Endometrial microvascular endothelial cells (primary cell): ENCODE results near the gene KBTBD12. TPM values are rescaled to one million over a fixed set of nuclear protein-coding genes. Genes with fewer than 3 reads are reported as not detected.
"Not testable (repeated sequence)": the region's sequence is repeated elsewhere in the genome, so short reads cannot be mapped to it uniquely, and the experiment has no call there.

ENCODE experiments used
- in situ Hi-C: cut with HindIII; loops from 2 replicates; pipeline ENCODE4 v1.10.0; 2017; ENCODE audit warnings: low sequenced_read_pairs, low pct_unique_long_range_greater_than_20kb; ENCODE audit errors: inconsistent ontology term
- total RNA-seq: library from RNA; depleted of rRNA; stranded (reverse); fragments of >200 nt; gene quantifications from one replicate; pipeline ENCODE4 v1.2.3, GENCODE V29; 2015; ENCODE audit errors: inconsistent ontology term

KBTBD12 gene
- total RNA-seq, 1 donor from 2014 or later: not detected

DNA sequence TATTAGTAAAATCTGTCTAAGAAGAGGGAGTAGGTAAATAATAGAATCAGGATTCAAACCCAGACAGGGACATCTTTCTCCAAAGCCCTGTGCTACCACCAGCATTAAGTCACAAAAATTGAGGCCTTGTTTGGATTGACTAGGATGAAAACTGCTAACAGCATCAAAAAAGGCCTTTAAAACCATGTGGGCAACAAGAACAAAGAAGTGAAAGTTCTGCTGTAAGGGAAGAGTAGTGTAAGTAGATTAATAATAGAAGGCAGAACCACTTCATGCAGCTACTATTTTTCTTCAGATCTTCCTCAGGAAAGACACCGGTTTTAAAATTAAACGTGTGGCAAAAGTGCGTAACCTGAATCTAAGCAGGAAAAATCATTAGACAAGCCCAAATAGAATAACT is 15.3 kb upstream of the KBTBD12 start:
- in situ Hi-C loops: no loop called here

DNA sequence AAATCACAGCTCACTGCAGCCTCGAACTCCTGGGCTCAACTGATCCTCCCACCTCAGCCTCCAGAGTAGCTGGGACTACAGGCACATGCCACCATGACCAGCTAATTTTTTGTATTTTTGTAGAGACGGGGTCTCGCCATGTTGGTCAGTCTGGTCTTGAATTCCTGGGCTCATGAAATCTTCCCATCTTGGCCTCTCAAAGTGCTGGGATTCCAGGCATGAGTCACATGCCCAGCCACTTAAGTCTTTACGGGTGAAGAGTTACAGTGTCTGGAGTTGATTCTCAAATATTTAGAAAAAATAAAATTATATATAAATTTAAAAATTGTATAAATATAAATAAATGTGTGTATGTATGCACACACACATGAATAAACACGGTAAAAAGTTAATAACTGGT is 14.5 kb upstream of the KBTBD12 start:
- in situ Hi-C loops: no loop called here

DNA sequence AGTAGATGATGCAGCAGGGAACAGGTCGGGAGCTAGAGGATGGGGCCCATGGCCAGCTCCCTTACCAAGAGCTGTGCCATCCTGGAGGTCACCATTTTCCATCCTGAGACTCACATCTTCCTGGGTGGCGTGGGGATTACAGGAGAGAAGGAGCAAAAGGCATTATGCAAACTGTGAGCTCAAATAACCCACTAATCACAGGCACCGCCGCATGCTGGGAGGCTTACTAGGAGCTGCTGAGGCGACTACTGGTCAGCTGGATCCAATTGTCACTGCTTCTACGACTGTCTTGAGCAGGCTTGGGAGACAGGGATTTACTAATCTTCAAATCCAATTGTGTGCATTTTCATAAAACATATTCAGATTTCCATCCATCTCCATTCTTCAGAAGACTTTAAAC is 12.5 kb upstream of the KBTBD12 start:
- in situ Hi-C loops: no loop called here

DNA sequence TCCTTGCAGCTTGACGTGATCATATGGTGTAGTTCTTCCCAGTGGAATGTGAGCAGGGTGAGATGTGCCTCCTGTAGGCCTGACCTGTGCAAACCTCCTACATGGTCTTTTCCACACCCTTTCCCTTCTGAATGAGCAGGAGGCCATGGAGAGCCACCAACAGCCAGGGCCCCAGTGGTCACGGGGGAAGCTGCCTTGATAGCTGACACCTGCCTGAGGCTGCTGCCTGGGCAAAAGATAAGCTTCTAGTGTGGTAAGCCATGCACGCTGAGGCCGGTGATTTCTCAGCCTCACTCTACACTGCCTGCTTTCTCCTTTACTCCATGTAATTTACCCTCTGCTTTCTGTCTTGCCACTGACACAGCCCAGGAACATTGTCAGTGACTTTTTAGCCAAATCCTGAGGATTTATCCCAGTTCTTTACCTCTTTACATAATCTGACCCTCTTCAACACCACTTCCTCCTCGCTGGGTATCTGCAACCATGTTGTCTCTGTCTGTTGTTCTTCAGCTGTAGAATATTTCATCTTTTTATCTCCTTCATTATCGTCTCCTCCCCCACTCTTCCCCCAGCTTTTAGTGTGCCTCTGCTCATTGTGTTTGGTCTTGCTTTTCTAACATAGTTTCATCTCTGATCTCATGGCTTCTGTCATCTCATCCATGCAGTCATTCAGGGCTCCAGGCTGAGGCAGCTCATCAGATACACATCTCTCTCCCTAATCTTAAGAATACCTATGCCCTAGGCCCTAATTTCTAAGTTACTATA is 11.2 kb upstream of the KBTBD12 start:
- in situ Hi-C loops: no loop called here

DNA sequence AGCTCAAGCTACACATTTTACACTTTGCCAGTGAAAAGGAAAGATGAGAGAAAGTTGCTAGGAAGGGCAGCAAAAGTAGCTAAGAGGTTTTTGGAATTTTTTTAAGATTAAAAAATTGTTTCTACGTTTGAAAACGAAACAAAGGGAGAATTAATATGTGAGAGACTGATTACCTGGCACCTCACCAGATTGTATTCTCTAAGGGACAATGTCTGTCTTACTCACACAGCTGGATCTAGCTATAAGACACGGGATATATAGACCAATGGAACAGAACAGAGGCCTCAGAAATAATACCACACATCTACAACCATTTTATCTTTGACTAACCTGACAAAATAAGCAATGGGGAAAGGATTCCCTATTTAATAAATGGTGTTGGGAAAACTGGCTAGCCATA is 9.5 kb upstream of the KBTBD12 start:
- in situ Hi-C loops: no loop called here

DNA sequence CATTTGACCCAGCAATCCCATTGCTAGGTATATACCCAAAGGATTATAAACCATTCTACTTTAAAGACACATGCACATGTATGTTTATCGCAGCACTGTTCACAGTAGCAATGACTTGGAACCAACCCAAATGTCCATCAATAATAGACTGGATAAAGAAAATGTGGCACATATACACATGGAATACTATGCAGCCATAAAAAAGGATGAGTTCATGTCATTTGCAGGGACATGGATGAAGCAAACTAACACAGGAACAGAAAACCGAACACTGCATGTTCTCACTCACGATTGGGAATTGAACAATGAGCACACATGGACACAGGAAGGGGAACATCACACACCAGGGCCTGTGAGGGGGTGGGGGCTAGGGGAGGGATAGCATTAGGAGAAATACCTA is 8.4 kb upstream of the KBTBD12 start:
- in situ Hi-C loops: not testable (repeated sequence)

DNA sequence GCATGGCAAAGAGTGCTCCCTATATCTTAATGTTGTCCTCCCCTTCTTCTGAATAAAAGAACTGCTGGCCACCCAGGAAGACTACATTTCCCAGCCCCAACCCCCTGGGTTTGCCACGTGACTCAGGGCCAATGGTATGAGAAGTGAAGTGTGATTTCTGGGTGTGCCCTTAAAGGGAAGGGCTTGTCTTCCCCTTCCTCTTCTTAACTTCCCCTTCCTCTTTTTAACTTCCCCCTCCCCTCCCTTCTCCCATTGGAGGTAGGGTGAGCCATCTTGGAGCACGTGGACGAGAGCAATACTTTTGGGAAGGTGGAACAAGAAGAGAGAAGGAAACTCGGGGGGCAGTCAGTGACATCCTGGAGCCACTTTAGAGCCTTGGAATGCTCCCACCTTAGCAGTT is 6.8 kb upstream of the KBTBD12 start:
- in situ Hi-C loops: no loop called here

DNA sequence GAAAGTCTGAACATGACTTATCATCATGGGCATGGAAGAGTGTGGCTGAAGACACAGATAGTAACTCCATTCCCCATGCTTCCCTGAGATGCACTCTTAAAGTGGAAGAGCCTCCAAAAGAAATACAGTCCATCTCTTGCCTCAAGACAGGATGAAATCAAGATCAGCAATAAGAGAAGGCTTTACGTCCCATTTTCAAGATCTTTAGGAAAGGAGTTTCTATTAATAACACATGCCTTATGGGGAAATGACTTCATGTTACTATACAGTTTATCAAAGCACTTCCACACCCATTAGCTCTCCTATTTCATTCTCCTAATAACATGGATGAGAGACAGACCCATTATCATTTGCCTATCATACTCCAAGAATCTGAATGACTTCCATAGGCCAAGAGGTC is 6.1 kb upstream of the KBTBD12 start:
- in situ Hi-C loops: no loop called here

DNA sequence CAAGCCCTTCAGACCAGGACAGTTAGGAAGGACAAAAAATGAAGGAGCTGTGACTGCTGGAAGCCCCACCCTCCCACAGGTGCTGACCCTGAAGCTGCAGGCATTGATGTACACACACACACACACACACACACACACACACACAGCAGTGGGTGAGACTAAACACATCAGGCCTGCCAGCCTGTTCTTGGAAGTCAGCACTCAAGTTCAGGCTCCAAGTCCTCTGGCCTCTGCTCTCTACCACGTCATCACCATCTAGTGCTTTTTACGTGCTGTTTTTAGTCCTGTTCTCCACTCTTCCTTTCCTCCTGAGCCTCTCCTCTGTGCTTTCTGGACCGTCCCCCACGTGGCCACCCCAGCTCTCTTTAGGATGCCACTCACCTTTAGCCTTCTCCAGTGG is 5.4 kb upstream of the KBTBD12 start:
- in situ Hi-C loops: no loop called here

DNA sequence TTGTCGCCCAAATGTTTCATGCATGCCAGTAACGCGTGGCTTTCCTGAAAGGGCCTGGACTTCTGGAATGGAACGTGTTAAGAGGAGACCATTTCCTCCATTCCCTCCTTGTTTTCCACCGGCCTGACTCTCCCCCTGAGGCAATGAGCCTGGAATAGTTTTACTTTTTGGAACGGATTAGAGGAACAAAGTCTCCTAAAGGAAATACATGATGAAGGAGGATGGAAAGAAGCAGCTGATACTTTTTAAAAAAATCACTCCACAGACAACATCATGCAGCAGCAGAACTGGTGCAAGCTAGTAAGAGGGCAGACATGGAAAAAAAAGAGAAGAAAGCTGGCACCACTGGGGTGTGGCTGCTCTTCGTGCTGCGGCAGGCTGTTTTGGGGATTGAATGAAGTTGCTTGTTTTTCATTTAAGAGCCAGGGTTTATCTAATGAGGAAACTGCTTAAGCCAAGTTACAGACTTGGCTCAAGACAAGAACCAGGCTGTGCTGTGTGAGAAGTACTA is 3.6 kb upstream of the KBTBD12 start:
- in situ Hi-C loops: no loop called here

DNA sequence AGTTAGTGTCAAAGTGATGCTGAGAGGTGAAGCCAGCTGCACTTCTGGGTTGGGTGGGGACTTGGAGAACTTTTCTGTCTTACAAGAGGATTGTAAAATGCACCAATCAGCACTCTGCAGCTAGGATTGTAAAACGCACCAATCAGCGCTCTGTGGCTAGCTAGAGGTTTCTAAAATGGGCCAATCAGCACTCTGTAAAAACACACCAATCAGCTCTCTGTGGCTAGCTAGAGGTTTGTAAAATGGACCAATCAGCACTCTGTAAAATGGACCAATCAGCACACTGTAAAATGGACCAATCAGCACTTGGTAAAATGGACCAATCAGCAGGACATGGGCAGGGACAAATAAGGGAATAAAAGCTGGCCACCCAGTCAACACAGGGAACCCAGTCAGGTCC is 1.2 kb upstream of the KBTBD12 start:
- in situ Hi-C loops: not testable (repeated sequence)

DNA sequence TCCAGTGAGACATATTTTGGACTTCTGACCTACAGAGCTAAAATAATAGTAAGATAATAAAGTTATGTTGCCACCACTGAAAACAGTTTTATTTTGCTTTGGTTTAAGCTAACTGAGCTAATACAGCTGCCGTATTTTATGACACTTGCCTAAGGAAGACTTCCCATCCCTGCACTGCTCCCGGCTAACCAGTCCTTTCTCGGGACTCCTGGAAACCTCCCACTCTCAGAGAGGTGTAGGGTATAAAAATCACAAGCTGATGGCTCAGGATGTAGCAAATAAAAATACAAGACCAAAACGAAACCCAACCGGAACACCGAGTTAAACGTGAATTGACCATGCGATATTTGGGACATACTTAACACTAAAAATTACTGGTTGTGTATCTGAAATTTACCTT is 448 bp upstream of the KBTBD12 start:
- in situ Hi-C loops: no loop called here

DNA sequence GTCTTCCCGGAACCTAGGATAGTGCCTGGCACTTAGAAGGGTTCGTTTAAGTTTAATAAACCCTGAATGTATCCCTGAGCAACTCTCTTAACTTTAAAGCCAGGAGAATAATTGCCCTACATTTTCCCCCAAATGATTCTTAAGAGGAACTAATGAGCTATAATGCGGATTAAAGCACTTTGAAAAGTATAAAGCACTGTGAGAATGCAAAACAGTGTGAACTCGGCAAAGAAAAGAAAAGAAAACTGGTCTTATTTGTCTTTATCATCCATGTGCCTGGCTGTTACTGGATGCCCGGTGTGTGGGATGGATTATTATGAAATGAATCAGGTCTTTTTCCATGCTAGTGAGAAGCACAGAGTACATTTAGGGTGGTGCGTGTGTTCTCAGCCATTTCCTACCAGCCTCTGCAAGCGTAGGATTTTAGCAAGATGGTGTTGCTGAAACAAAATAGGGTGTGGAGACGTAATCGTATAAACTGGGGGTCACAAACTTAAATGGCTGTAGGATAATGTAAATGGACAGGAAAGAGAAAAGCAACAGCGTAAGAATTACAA is 983 bp downstream of the KBTBD12 start:
- in situ Hi-C loops: no loop called here

DNA sequence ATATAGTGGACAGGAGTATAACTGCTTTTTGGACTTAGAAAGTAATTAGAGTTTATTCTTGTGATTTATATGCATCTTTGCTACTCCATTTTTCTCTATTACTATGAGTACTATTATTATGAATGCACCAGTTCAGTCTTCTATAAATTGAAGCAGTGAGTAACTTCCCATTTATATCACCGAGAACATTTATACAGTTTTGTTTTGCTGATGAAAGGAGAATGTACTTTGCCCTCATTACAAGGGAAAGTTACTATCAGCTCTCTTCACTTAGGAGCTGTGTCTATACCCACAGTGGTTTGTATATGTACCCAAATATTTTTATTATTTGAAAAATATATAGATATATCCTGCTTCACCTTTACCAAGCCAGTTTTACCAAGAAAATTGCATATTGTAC is 5.7 kb downstream of the KBTBD12 start:
- in situ Hi-C loops: no loop called here

DNA sequence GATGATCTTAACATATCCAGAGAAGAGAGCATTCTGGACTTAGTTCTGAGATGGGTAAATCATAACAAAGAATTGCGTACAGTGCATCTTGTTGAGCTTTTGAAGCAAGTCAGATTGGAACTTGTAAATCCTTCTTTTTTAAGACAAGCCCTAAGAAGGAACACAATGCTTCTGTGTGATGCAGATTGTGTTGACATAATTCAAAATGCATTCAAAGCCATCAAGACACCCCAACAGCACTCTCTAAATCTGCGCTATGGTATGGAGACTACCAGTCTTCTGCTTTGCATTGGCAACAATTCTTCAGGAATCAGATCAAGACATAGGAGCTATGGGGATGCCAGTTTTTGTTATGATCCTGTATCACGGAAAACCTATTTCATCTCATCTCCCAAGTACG is 8.6 kb downstream of the KBTBD12 start:
- in situ Hi-C loops: no loop called here

DNA sequence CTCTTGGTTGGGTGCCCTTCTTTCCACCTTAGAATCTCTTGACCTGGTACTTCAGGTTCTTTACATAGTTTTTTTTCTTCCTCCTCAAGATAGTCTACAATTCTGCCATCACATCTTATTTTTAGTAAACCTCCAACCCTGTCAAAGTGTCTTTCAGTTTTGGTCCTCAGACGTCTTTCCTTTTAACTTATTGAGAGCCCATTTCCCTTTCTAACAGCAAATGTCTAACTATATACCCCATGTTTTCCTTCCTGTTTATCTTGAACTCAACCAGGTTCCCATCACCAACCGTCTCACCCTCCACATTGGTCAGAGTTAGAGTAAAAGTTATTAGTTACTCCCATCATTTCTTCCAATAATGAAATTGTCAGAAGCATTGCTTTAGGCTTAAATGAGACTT is 10.4 kb downstream of the KBTBD12 start:
- in situ Hi-C loops: no loop called here

DNA sequence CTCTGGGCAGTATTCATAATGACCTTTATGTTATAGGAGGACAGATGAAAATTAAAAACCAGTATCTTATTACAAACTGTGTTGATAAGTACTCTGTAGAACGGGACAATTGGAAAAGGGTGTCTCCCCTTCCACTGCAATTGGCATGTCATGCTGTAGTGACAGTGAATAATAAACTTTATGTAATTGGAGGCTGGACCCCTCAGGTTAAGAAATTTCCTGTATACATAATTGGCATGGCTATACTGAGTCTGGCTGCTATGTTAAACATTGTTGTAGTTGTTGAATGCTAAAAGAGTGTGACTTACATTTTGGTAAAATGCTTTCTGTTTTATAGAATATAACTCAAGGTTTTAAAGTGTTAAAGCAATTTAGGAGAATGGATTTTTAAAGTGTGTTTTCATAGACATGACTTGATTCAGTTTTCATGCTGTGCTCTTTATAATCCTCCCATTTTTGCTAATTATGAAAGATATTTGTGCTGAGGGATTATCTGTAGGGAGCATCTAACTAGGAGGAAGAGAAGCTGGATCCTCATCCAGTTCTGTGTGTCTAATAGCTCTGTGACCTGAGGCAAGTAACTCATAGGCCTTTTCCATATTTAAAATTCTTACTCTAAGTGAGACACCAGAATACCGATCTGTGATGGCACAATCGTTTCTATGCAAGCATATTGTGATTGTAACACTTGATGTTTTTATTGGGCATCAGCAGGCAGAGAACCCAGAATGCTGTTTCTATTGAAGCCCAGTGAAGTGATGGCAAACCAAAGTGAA is 13.0 kb downstream of the KBTBD12 start:
- in situ Hi-C loops: no loop called here

DNA sequence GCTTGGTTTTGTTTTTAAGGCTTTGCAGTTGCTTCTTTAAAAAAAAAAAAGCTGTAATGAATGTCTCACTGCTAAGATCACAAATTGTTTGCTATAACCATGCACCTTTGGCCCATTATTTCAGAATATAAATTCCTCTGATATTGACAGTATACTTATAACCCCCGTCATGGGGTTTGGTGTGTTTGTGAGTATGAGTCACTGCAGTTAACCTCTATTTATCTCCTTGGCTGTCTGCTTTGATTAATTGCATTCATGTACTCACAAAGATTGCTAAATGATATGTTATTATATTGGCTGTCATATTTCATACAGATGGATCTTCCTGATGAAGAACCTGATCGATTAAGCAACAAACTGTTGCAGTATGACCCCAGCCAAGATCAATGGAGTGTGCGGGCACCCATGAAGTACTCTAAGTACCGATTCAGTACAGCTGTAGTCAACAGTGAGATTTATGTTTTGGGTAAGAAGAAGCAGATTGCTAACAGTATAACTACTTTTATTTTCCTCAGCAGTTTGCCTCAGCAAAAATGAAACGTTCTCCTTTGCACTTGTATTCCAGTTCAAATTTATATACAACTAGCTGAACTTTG is 14.9 kb downstream of the KBTBD12 start:
- in situ Hi-C loops: no loop called here

DNA sequence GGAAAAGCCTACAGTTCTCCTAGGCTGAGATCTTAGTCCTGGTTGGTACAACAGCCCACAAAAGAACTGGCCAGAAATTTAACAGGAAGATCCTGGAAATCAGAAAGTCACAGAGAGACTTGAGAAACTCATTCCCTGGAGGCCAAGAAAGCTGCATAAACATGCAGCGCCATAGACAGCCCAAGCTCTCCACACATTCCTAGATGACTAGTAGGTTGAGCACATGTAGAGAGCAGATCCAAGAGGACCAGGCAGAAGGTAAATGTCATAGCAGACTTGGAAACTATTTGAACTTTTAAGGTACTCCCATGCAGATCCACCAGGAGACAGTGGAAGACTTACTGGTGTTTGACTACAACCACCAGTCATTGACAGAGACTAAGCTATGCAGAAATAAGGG is 18.4 kb downstream of the KBTBD12 start:
- in situ Hi-C loops: no loop called here

DNA sequence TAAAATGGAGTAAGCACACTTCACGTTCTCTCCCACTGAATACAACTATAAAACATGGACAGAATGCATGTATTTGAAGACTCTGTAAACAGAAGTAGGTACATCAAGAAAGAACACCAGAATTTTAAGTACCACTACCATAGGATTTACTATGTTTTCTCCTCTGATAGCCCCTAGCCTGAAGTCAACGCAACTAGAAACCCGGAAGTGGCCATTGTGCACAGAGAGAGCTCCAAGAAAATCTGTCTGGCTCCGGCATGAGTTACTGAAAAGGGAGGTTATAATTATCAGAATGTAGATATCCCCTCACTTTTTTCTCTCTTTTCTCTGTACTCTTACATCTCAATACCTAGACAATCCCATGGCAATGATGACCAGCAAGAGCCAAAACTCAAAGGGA is 23.8 kb downstream of the KBTBD12 start:
- in situ Hi-C loops: no loop called here
